HUES48 (cell line): ENCODE data around the gene DCN.

Source experiments
- H3K27ac ChIP-seq: one replicate; pipeline ENCODE4 v1.7.0; 2013; ENCODE audit warnings: low read depth, low read length, inconsistent platforms
- H3K27me3 ChIP-seq: 2 replicates; pipeline ENCODE4 v1.6.1; 2013; ENCODE audit warnings: mild to moderate bottlenecking, low read length; ENCODE audit not compliant: control insufficient read depth, insufficient read depth
- H3K36me3 ChIP-seq: 2 replicates; pipeline ENCODE4 v1.6.1; 2013; ENCODE audit warnings: low read length; ENCODE audit not compliant: control insufficient read depth, insufficient read depth
- H3K4me1 ChIP-seq: 2 replicates; pipeline ENCODE4 v1.6.1; 2013; ENCODE audit warnings: mild to moderate bottlenecking, low read length; ENCODE audit not compliant: control insufficient read depth, insufficient read depth
- H3K4me3 ChIP-seq: 2 replicates; pipeline ENCODE4 v1.5.1; 2013; ENCODE audit warnings: mild to moderate bottlenecking, low read depth, low read length
- H3K9ac ChIP-seq: 2 replicates; pipeline ENCODE4 v1.6.1; 2013; ENCODE audit warnings: mild to moderate bottlenecking, low read depth, low read length, moderate library complexity
- H3K9me3 ChIP-seq: 2 replicates; pipeline ENCODE4 v1.6.1; 2013; ENCODE audit warnings: low read length; ENCODE audit not compliant: control insufficient read depth, insufficient read depth

The DCN gene

DNA sequence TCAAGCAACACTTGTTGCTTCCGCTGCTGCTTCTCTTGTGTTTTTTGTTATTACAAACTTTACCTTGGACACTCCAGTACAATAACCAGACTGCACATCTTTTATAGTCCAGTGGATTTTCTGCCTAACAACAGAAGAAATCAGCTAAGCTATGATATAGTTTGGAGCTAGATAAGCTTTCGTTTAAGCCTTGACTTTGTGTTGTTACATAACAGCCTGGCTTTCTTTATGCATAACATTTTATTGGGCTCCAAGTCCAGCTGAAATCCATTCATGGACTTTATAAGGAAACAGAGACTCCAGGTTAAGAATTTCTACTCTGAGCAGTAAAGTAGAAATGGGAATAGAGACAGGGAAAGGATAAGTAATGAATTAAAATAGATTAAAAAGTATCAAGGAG, 3.5 kb upstream of the DCN start:
- H3K4me3 ChIP-seq, result no peak overlapping the region
- no peak overlapping the region for H3K9ac ChIP-seq
- H3K27me3 ChIP-seq, result no peaks in the 10 kb centered on the region
- no peaks in the 10 kb centered on the region for H3K9me3 ChIP-seq
- no peaks in the 10 kb centered on the region for H3K4me1 ChIP-seq
- no peaks in the 10 kb centered on the region for H3K36me3 ChIP-seq
- H3K27ac ChIP-seq, result no peak overlapping the region

DNA sequence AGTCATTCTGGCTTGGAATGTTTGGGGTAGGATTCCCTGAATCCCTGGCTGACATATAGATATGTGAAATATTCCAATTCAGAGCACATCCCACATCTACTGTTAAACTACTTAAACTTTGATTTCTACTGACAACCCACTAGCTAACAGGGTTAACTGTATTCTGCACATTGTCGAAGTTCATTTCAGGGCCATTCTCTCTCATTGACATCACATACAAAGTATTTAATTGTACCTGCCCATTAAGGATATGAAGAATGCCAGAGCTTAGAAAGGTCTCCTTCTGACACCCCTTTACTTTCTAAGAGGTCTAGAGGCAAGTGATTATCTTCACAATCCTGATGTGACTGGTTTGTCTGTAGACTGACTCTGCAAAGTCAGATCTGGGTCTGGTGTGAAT, 2.8 kb upstream of the DCN start:
- H3K27me3 ChIP-seq, result no peaks in the 10 kb centered on the region
- H3K27ac ChIP-seq, result no peak overlapping the region
- no peak overlapping the region for H3K4me3 ChIP-seq
- no peaks in the 10 kb centered on the region for H3K36me3 ChIP-seq
- H3K4me1 ChIP-seq, result no peaks in the 10 kb centered on the region; the same call in 1 of the 2 replicates
- H3K9me3 ChIP-seq, result no peaks in the 10 kb centered on the region
- no peak overlapping the region for H3K9ac ChIP-seq

DNA sequence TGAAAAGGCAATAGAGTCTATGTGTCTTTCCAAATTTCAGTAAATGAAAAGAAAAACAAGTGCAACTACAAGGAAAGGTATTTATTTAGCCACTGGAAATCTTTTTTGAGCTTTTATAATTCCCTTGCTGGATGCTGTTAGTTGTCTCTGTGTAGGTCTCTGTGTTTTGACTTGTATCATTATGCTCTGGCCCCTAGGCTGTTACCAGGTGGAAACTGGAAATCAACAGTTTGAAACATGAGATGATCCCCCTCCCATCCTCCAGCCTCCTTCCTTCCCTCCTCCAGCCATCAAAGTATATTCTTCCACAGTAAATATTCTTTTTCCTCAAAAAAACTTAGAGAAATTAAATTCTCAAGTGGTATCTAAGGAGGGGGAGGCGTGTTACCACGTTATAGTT, 934 bp upstream of the DCN start:
- no peak overlapping the region for H3K9ac ChIP-seq
- no peak overlapping the region for H3K27ac ChIP-seq
- H3K9me3 ChIP-seq, result no peaks in the 10 kb centered on the region
- no peaks in the 10 kb centered on the region; the same call in 1 of the 2 replicates for H3K4me1 ChIP-seq
- H3K4me3 ChIP-seq, result no peak overlapping the region
- H3K27me3 ChIP-seq, result no peaks in the 10 kb centered on the region
- no peaks in the 10 kb centered on the region for H3K36me3 ChIP-seq

DNA sequence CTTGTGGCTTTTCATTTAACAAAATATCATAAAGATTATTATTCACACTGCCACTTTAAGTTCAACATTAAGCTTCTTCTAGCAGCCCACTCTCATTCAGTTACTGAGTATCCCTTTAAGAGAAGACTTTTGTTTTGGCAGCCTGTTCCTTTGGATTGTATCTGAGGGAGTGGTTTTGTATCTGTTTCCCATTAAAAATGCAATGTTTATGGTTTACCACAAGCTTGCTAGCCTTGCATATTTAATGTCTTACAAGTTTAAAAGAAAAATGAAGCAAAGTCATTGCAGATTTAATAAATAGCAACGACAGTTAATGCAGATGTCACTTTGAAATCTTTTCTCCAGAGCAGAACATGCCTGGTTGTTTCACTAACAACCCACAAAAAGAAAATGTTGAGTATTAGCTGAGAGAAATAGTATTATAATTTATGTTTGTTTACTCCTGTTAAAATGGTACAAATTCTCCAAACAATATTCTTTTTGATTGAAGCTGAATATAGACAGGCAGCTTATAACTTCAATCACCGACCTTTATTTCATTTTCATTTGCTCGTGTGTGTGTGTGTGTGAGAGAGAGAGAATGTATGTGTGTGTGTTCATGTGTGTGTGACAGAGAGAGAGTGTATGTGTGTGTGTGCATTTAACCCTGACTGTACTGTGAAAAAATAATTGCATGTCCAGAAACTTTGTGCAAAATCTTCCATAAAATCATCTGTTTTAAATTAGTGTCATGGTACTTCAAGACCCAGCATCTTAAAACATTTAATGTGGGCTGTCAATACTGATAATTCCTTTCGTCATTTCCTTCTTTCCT, 1.8 kb downstream of the DCN start:
- no peak overlapping the region for H3K27ac ChIP-seq
- H3K4me3 ChIP-seq, result no peak overlapping the region
- no peaks in the 10 kb centered on the region for H3K27me3 ChIP-seq
- no peaks in the 10 kb centered on the region for H3K36me3 ChIP-seq
- no peaks in the 10 kb centered on the region; the same call in 1 of the 2 replicates for H3K4me1 ChIP-seq
- no peak overlapping the region for H3K9ac ChIP-seq
- H3K9me3 ChIP-seq, result no peaks in the 10 kb centered on the region

DNA sequence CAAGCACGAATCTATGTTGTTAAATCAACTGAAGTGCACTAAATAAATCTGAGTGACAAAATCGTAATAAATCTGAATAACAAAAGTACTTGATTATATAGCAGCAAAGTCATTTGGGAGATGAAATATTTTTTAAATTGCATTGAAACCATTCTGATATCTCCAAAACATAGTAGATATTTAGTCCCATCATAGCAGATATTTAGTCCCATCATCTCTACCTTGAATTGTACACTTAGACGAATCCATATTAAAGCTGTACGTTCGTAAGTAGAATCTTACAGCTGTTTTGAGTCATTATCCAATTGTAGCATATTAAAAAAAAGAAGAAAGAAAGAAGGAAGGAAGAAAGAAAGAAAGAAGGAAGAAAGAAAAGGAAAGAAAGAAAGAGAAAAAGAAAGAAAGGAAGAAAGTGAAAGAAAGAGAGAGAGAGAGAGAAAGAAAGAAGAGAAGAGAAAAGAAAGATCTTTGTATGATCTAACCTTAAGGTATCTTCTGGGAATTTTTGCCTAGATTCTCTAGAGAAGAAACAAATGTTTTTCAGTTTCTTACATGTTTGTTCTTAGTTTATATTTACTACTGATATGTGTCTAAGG, 2.6 kb downstream of the DCN start:
- no peak overlapping the region for H3K27ac ChIP-seq
- H3K4me3 ChIP-seq, result no peak overlapping the region

DNA sequence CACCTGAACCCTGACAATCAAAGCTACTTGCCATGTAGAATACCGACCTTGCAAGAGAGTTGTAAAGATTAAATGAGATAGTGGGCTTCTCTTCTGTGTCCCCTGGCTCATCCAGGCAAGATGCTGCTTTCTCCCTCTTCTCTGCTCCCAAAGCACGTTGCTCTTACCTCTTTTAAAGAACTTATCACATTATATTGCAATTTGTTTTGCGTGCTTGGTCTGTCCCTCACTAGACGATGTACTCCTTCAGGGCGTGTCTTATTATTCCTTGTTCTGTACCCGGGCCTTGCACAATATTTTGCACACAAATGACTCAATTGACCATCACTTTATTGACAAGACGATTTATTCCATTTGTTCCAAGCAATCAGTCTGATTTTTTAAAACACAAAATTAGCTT, 3.3 kb downstream of the DCN start:
- Histone ChIP-seq H3K9ac (no peak overlapping the region), H3K4me3 (no peak overlapping the region), H3K4me1 (no peaks in the 10 kb centered on the region; the same call in 1 of the 2 replicates), H3K27me3 (no peaks in the 10 kb centered on the region), H3K36me3 (no peaks in the 10 kb centered on the region), H3K9me3 (no peaks in the 10 kb centered on the region), H3K27ac (no peak overlapping the region)

More for the DNA sequence above, 2.6 kb downstream of the DCN start:
- Histone ChIP-seq H3K4me1 (no peaks in the 10 kb centered on the region; the same call in 1 of the 2 replicates), H3K9ac (no peak overlapping the region), H3K36me3 (no peaks in the 10 kb centered on the region), H3K9me3 (no peaks in the 10 kb centered on the region), H3K27me3 (no peaks in the 10 kb centered on the region)

DNA sequence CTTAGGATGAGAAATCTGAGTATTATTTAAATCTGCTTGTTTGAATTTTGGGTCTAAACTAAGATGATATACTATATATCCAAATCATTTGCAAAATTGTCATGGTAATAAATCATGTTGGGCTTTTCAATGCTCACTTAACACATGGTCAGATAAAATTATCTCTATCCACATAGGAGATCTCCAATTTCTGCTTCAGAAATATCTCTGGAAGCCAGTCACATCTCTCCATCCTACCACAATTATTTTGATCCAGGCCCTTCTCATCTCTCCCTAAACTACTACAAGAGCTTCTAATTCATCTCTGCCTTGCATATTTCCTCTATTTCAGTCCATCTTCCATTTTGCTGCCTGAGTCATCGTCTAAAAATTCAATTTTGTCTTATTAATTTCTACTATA, 3.8 kb downstream of the DCN start:
- no peaks in the 10 kb centered on the region; the same call in 1 of the 2 replicates for H3K4me1 ChIP-seq
- no peaks in the 10 kb centered on the region for H3K36me3 ChIP-seq
- no peaks in the 10 kb centered on the region for H3K9me3 ChIP-seq
- no peak overlapping the region for H3K27ac ChIP-seq
- H3K4me3 ChIP-seq, result no peak overlapping the region
- H3K9ac ChIP-seq, result no peak overlapping the region
- no peaks in the 10 kb centered on the region for H3K27me3 ChIP-seq

DNA sequence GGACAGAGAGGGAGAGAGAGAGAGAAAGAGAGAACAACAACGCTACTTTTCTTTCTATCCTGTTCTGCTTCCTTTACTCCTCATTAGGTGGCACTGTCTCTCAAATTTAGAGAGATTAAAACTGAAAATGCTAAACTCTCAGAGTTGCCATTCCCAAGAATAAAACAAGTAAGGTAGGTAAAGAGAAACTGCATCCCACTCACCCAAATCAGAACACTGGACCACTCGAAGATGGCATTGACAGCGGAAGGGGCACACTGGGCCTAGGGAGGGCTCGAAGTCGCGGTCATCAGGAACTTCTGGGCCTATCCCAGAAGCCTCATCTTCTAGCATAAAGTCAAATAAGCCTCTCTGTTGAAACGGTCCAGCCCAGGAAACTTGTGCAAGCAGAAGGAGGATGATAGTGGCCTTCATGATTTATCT, 4.5 kb downstream of the DCN start:
- H3K9ac ChIP-seq, result no peak overlapping the region
- H3K27ac ChIP-seq, result no peak overlapping the region
- H3K4me1 ChIP-seq, result no peaks in the 10 kb centered on the region; the same call in 1 of the 2 replicates
- no peaks in the 10 kb centered on the region for H3K9me3 ChIP-seq
- no peak overlapping the region for H3K4me3 ChIP-seq
- H3K27me3 ChIP-seq, result no peaks in the 10 kb centered on the region
- no peaks in the 10 kb centered on the region for H3K36me3 ChIP-seq

DNA sequence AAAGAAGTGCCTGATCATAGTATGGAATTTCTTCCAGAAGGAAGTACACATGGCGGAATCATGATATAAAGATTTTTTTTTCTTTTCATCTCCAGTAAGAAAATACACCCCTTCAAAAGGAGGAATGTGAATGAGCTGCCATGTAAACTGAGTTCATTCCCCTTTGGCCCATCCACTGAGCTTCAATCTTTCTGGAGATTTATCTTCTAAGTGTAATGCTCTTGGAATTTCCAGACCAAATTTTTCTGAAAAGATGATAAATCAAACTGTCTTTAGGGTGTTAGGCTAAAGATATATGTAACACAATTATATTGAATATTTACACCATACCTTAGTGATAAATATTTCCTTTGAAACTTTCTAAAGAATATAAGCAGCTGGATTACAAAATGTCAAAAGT, 5.2 kb downstream of the DCN start:
- no peak overlapping the region for H3K9ac ChIP-seq
- H3K4me3 ChIP-seq, result no peak overlapping the region
- no peaks in the 10 kb centered on the region; the same call in 1 of the 2 replicates for H3K4me1 ChIP-seq
- no peaks in the 10 kb centered on the region for H3K36me3 ChIP-seq
- no peaks in the 10 kb centered on the region for H3K9me3 ChIP-seq
- H3K27me3 ChIP-seq, result no peaks in the 10 kb centered on the region
- no peak overlapping the region for H3K27ac ChIP-seq

DNA sequence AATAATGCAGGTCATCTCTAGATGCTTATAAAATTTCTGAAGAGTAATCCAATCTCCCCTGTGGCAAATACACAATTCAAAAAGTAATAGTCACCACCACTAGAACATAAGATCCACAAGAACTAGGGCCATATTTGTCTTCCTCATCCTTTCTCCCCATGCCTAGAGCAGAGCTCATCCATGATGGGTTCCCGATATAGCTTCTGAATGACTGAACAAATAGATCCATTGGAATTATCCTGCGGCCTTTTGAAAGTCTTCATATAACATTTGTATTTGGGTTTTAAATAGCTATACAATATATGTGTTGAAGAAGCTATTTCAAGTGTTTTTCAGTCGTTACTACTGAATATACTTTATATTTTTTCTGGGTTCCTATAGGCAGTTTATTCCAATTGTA, 5.7 kb downstream of the DCN start:
- Histone ChIP-seq H3K27me3 (no peaks in the 10 kb centered on the region), H3K9me3 (no peaks in the 10 kb centered on the region), H3K27ac (no peak overlapping the region), H3K4me3 (no peak overlapping the region), H3K9ac (no peak overlapping the region), H3K4me1 (no peaks in the 10 kb centered on the region; the same call in 1 of the 2 replicates), H3K36me3 (no peaks in the 10 kb centered on the region)

DNA sequence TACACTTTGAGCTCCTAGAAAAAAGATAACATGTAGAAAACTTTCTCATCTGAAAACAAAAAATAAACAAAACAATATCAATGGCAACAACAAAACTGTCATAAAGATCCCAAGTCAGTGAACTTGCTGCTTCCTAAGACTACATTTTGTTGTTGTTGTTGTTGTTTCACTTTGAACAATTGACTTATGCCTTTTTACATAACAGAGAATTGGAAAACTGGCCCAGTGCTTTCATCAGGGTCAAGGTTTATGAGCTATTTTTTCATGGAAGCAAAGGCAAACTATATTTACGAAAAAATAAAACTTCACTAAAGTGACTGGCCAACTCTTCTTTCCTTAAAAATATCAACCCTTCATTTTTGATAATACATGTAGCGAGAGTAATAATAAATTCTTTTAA, 6.3 kb downstream of the DCN start:
- Histone ChIP-seq H3K4me1 (no peaks in the 10 kb centered on the region; the same call in 1 of the 2 replicates), H3K27me3 (no peaks in the 10 kb centered on the region), H3K27ac (no peak overlapping the region), H3K9me3 (no peaks in the 10 kb centered on the region), H3K4me3 (no peak overlapping the region), H3K9ac (no peak overlapping the region), H3K36me3 (no peaks in the 10 kb centered on the region)
